Neuronal stem cell (in vitro differentiated cells): ENCODE results near the gene WWC2.
"Not testable (repeated sequence)": the region's sequence is repeated elsewhere in the genome, so short reads cannot be mapped to it uniquely, and the experiment has no call there.

ENCODE experiments used
- DNase-seq: peaks from one replicate; pipeline ENCODE4 v3.0.0-alpha.2; 2013; ENCODE audit warnings: low spot score
- H2AFZ ChIP-seq: one replicate; pipeline ENCODE4 v1.6.1; 2013; ENCODE audit warnings: mild to moderate bottlenecking, low read length, inconsistent platforms
- H2AK5ac ChIP-seq: 2 replicates; pipeline ENCODE4 v1.6.1; 2013; ENCODE audit warnings: low read depth, mild to moderate bottlenecking, inconsistent platforms, low read length, moderate library complexity, mixed read lengths
- H2BK120ac ChIP-seq: 2 replicates; pipeline ENCODE4 v1.6.1; 2013; ENCODE audit warnings: low read depth, mild to moderate bottlenecking, inconsistent platforms, low read length, moderate library complexity, mixed read lengths
- H2BK12ac ChIP-seq: one replicate; pipeline ENCODE4 v1.6.1; 2013; ENCODE audit warnings: low read length, inconsistent platforms
- H2BK15ac ChIP-seq: 2 replicates; pipeline ENCODE4 v1.6.1; 2013; ENCODE audit warnings: mild to moderate bottlenecking, low read length, inconsistent platforms, mixed read lengths
- H2BK5ac ChIP-seq: one replicate; pipeline ENCODE4 v1.6.1; 2013; ENCODE audit warnings: inconsistent platforms, mild to moderate bottlenecking, low read length, moderate library complexity
- H3K14ac ChIP-seq: one replicate; pipeline ENCODE4 v1.6.1; 2013; ENCODE audit warnings: low read length, inconsistent platforms
- H3K18ac ChIP-seq: 2 replicates; pipeline ENCODE4 v1.6.1; 2013; ENCODE audit warnings: low read length, inconsistent platforms
- H3K23ac ChIP-seq: 2 replicates; pipeline ENCODE4 v1.6.1; 2013; ENCODE audit warnings: low read depth, mild to moderate bottlenecking, mixed read lengths, low read length, inconsistent platforms; ENCODE audit not compliant: poor library complexity
- H3K27ac ChIP-seq: replicated peaks from 3 replicates; pipeline ENCODE4 v1.5.1; 2013; ENCODE audit warnings: low read length, inconsistent platforms
- H3K27me3 ChIP-seq, 3 experiments: 2 replicates each; pipeline ENCODE4 v1.6.1; 2013; ENCODE audit warnings: low read length in 3 of 3, mild to moderate bottlenecking in 2 of 3, inconsistent platforms in 1 of 3, low read depth in 1 of 3, mixed read lengths in 1 of 3, moderate library complexity in 1 of 3; ENCODE audit not compliant: control insufficient read depth in 3 of 3, insufficient read depth in 3 of 3
- H3K36me3 ChIP-seq, 2 donors: replicated peaks in 1 of 2; 2 replicates each; pipeline ENCODE4 v1.6.1; 2013; ENCODE audit warnings: low read length in 2 of 2; ENCODE audit not compliant: control insufficient read depth in 2 of 2, insufficient read depth in 2 of 2
- H3K4ac ChIP-seq: 2 replicates; pipeline ENCODE4 v1.6.1; 2013; ENCODE audit warnings: inconsistent platforms, mild to moderate bottlenecking, low read length, moderate library complexity
- H3K4me1 ChIP-seq, 2 donors: 1 replicate in 1 of 2; 2 replicates in 1 of 2; pipeline ENCODE4 v1.6.1; 2013; ENCODE audit warnings: low read length in 2 of 2, low read depth in 1 of 2; ENCODE audit not compliant: control insufficient read depth in 2 of 2, insufficient read depth in 1 of 2
- H3K4me2 ChIP-seq: one replicate; pipeline ENCODE4 v1.6.1; 2013; ENCODE audit warnings: mild to moderate bottlenecking, low read length, inconsistent platforms; ENCODE audit not compliant: insufficient read depth, poor library complexity, severe bottlenecking
- H3K4me3 ChIP-seq, 2 donors: 2 replicates each; pipeline ENCODE4 v1.5.1; 2013; ENCODE audit warnings: low read length in 2 of 2, mild to moderate bottlenecking in 2 of 2, inconsistent platforms in 1 of 2, moderate library complexity in 1 of 2
- H3K79me1 ChIP-seq: one replicate; pipeline ENCODE4 v1.6.1; 2013; ENCODE audit warnings: low read depth, mild to moderate bottlenecking, inconsistent platforms, low read length, moderate library complexity
- H3K9ac ChIP-seq: one replicate; pipeline ENCODE4 v1.6.1; 2013; ENCODE audit warnings: mild to moderate bottlenecking, low read depth, low read length, inconsistent platforms; ENCODE audit not compliant: poor library complexity
- H3K9me3 ChIP-seq, 2 donors: replicated peaks in 1 of 2; 2 replicates each; pipeline versions ENCODE3 to v1.6.1; 2013; ENCODE audit warnings: low read length in 2 of 2, mild to moderate bottlenecking in 2 of 2, inconsistent platforms in 1 of 2, low read depth in 1 of 2, mixed read lengths in 1 of 2, moderate library complexity in 1 of 2; ENCODE audit not compliant: control insufficient read depth in 2 of 2, insufficient read depth in 1 of 2
- H4K8ac ChIP-seq: one replicate; pipeline ENCODE4 v1.6.1; 2013; ENCODE audit warnings: low read depth, mild to moderate bottlenecking, inconsistent platforms, low read length, moderate library complexity
- H4K91ac ChIP-seq: one replicate; pipeline ENCODE4 v1.6.1; 2013; ENCODE audit warnings: low read length, low read depth, mild to moderate bottlenecking, inconsistent platforms; ENCODE audit not compliant: poor library complexity
- WGBS, 2 donors: extraction: QIAGEN DNeasy Blood & Tissue Kit; methylation state at CpG; one replicate each; pipeline ENCODE4 v1.1.7; 2013; ENCODE audit warnings: missing lambda C conversion rate in 2 of 2, mixed read lengths in 1 of 2; ENCODE audit not compliant: insufficient read length in 2 of 2, insufficient replicate concordance in 1 of 2; ENCODE audit errors: extremely low coverage in 2 of 2; 5-methylcytosine and 5-hydroxymethylcytosine counted together

The WWC2 gene

DNA sequence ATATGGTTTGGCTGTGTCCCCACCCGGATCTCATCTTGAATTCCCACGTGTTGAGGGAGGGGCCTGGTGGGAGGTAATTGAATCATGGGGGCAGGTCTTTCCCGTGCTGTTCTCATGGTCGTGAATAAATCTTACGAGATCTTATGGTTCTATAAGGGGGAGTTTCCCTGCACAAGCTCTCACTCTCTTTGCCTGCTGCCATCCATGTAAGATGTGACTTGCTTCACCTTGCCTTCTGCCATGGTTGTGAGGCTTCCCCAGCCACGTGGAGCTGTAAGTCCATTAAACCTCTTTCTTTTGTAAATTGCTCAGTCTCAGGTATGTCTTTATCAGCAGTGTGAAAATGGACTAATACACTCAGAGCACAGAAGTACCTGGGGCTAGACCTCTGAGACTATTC lies 227.3 kb downstream of the WWC2 start:
- WGBS, 2 donors: no CpG with 5 or more reads among the region's 6 CpGs
- not testable (repeated sequence) for H3K79me1 ChIP-seq

DNA sequence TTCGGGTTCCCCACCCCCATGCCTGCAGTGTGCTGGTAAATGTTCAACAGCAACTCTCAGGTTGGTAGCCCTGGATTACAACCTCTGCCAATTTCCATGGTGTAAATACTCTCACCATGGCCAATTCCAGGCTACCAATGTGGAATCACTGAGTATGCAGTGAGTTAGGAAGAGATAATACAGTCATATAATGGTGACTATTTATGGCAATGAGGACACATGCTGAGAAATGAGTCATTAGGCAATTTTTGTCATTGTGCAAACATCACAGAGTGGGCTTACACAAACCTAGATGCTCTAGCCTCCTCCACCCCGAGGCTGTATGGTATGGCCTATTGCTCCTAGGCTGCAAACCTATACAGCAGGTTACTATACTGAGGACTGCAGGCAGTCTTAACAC lies 227.8 kb downstream of the WWC2 start:
- no peak overlapping the region for H3K4me2 ChIP-seq
- no peak overlapping the region for H2AFZ ChIP-seq
- H4K8ac ChIP-seq: no peak overlapping the region
- H3K4me3 ChIP-seq: no peak overlapping the region
- H3K9ac ChIP-seq: no peak overlapping the region
- no peak overlapping the region for H3K4ac ChIP-seq
- H3K23ac ChIP-seq: no peak overlapping the region
- no peak overlapping the region for H3K27ac ChIP-seq
- no peak overlapping the region for H2BK5ac ChIP-seq
- H3K14ac ChIP-seq: no peak overlapping the region
- no peak for DNase-seq
- no peaks in the 10 kb centered on the region for H3K79me1 ChIP-seq
- no peak overlapping the region for H2AK5ac ChIP-seq
- no peak overlapping the region for H2BK120ac ChIP-seq
- peaks cover 0 to 6% of the 10 kb centered on the region in 2 donors for H3K4me1 ChIP-seq
- H4K91ac ChIP-seq: no peak overlapping the region
- H3K27me3 ChIP-seq: no peaks in the 10 kb centered on the region
- no peak overlapping the region for H2BK15ac ChIP-seq
- H2BK12ac ChIP-seq: no peak overlapping the region
- WGBS, 2 donors: no CpG with 5 or more reads among the region's 2 CpGs
- H3K18ac ChIP-seq: no peak overlapping the region
- no peaks in the 10 kb centered on the region for H3K36me3 ChIP-seq
- peaks cover 2 to 3% of the 10 kb centered on the region in 2 donors for H3K9me3 ChIP-seq

More for the DNA sequence above, 227.3 kb downstream of the WWC2 start:
- H3K27ac ChIP-seq, H3K23ac ChIP-seq, H3K14ac ChIP-seq, H2AK5ac ChIP-seq, H3K18ac ChIP-seq, H2BK5ac ChIP-seq, H2BK120ac ChIP-seq, H2BK15ac ChIP-seq, H3K4me1 ChIP-seq, H3K4ac ChIP-seq, H2BK12ac ChIP-seq, H3K27me3 ChIP-seq, H4K91ac ChIP-seq, DNase-seq, H4K8ac ChIP-seq, H3K4me2 ChIP-seq, H3K9me3 ChIP-seq, H3K36me3 ChIP-seq, H2AFZ ChIP-seq, H3K9ac ChIP-seq, H3K4me3 ChIP-seq: not testable (repeated sequence)

DNA sequence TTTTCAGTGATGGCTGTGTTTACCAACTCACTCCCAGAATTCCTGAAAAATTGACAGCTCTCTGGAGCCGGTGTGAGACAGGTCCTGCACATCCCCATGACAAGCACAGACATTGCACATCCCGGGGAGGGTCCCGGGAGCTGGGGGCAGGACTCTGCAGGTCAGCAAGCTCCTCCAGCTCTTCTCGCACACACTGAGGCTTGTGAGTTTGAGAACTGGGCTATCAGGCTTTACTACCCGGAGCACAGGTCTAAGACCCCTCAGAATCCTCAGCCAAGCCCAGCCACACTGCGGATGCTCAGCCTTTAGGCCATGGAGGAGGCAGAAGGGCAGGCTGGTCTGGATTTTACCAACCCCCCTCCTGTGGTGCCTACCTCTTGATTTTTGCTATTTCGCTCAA lies 228.8 kb downstream of the WWC2 start:
- H2BK5ac ChIP-seq: no peak overlapping the region
- H3K27me3 ChIP-seq: no peaks in the 10 kb centered on the region
- peaks cover 0 to 6% of the 10 kb centered on the region in 2 donors for H3K4me1 ChIP-seq
- H4K91ac ChIP-seq: no peak overlapping the region
- no peak for DNase-seq
- H3K23ac ChIP-seq: no peak overlapping the region
- no peak overlapping the region for H3K18ac ChIP-seq
- no peak overlapping the region for H2BK12ac ChIP-seq
- H2AFZ ChIP-seq: no peak overlapping the region
- H3K9me3 ChIP-seq: peaks cover 2 to 3% of the 10 kb centered on the region in 2 donors
- H3K36me3 ChIP-seq: no peaks in the 10 kb centered on the region
- no peak overlapping the region for H2BK15ac ChIP-seq
- H3K9ac ChIP-seq: no peak overlapping the region
- no peak overlapping the region for H3K4me3 ChIP-seq
- no peak overlapping the region for H2AK5ac ChIP-seq
- H2BK120ac ChIP-seq: no peak overlapping the region
- H3K14ac ChIP-seq: no peak overlapping the region
- H3K4me2 ChIP-seq: no peak overlapping the region
- H3K27ac ChIP-seq: no peak overlapping the region
- WGBS, 2 donors: no CpG with 5 or more reads among the region's 7 CpGs
- no peaks in the 10 kb centered on the region for H3K79me1 ChIP-seq
- no peak overlapping the region for H3K4ac ChIP-seq
- H4K8ac ChIP-seq: no peak overlapping the region

DNA sequence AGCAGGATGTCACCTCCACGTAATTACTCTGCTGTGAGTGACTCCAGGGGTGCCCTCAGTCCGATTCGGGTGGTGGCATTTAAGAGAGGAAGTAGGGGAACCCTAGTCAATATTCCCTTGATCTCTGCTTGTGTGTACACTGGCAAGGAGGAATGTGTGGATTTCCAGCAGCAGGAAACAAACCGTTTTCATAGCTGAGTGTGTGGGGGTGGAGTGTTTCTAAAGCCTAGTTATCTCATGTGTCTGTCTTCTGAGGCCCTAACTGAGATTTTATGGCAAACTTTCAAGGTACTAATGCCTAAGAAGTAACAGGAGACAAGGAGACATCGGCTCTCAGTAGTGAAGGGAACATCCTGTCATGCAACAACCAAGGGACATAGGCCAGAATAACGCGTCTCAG lies 229.8 kb downstream of the WWC2 start:
- H3K14ac ChIP-seq: no peak overlapping the region
- no peak overlapping the region for H2BK120ac ChIP-seq
- H3K79me1 ChIP-seq: no peaks in the 10 kb centered on the region
- H3K27me3 ChIP-seq: no peaks in the 10 kb centered on the region
- no peak overlapping the region for H3K4ac ChIP-seq
- no CpG with 5 or more reads among the region's 7 CpGs for WGBS, 2 donors
- peaks cover 2 to 3% of the 10 kb centered on the region in 2 donors for H3K9me3 ChIP-seq
- no peak overlapping the region for H3K18ac ChIP-seq
- H3K9ac ChIP-seq: no peak overlapping the region
- no peak overlapping the region for H4K8ac ChIP-seq
- no peaks in the 10 kb centered on the region for H3K36me3 ChIP-seq
- no peak overlapping the region for H3K4me2 ChIP-seq
- H2BK15ac ChIP-seq: no peak overlapping the region
- no peak overlapping the region for H3K23ac ChIP-seq
- H3K27ac ChIP-seq: no peak overlapping the region
- no peak for DNase-seq
- no peak overlapping the region for H3K4me3 ChIP-seq
- no peak overlapping the region for H2AK5ac ChIP-seq
- no peak overlapping the region for H2BK5ac ChIP-seq
- no peaks in the 10 kb centered on the region for H3K4me1 ChIP-seq
- H4K91ac ChIP-seq: no peak overlapping the region
- H2BK12ac ChIP-seq: no peak overlapping the region
- H2AFZ ChIP-seq: no peak overlapping the region
